Calu3 (cell line): ENCODE results near the gene ACOT13. TPM values are rescaled to one million over a fixed set of nuclear protein-coding genes. Genes with fewer than 3 reads are reported as not detected.

ENCODE experiments used
- Bru-seq: library from RNA; stranded (reverse); fragments of 400-500 nt; gene quantifications from one replicate; lab custom pipeline; 2021; lab: Mats Ljungman, UMichigan
- BruChase-seq, 2 experiments: library from RNA; stranded (reverse); fragments of 400-500 nt; gene quantifications; one replicate each; lab custom pipeline; 2021; lab: Mats Ljungman, UMichigan
- BruUV-seq: library from RNA; stranded (reverse); fragments of 400-500 nt; replicated peaks from 2 replicates; lab custom pipeline; 2021; lab: Mats Ljungman, UMichigan
- CTCF ChIA-PET: fragments of 300-600 bp; sonication (Branson Sonifier 250); formaldehyde crosslinking; loops from one replicate; lab custom pipeline; 2022; ENCODE audit warnings: antibody characterized with exemption; lab: Charles Lee
- DNase-seq: peaks from one replicate; pipeline ENCODE4 v3.0.0; 2022
- H3K27ac Mint-ChIP-seq: one replicate; pipeline ENCODE4 v1.8.0; 2022; ENCODE audit warnings: mixed read lengths; ENCODE audit not compliant: unreplicated experiment
- H3K27me3 Mint-ChIP-seq: one replicate; pipeline ENCODE4 v1.8.0; 2022; ENCODE audit warnings: mixed read lengths; ENCODE audit not compliant: unreplicated experiment
- H3K36me3 Mint-ChIP-seq: one replicate; pipeline ENCODE4 v1.8.0; 2022; ENCODE audit warnings: mild to moderate bottlenecking, moderate library complexity, mixed read lengths; ENCODE audit not compliant: insufficient read depth, unreplicated experiment
- H3K4me1 Mint-ChIP-seq: one replicate; pipeline ENCODE4 v1.8.0; 2022; ENCODE audit warnings: mild to moderate bottlenecking, low read depth, mixed read lengths; ENCODE audit not compliant: unreplicated experiment
- H3K4me3 Mint-ChIP-seq: one replicate; pipeline ENCODE4 v1.8.0; 2022; ENCODE audit warnings: mild to moderate bottlenecking, low read depth, moderate library complexity, mixed read lengths; ENCODE audit not compliant: unreplicated experiment
- H3K9me3 Mint-ChIP-seq: one replicate; pipeline ENCODE4 v1.8.0; 2022; ENCODE audit warnings: low read depth, mixed read lengths; ENCODE audit not compliant: unreplicated experiment
- intact Hi-C: fragments of 100-400 bp; cut with micrococcal nuclease; formaldehyde crosslinking; loops from one replicate; pipeline ENCODE4 v1.10.0; 2022; ENCODE audit not compliant: unreplicated experiment
- long read RNA-seq: library from polyadenylated mRNA; stranded (forward); transcript quantifications from one replicate; pipeline ENCODE4 v2.0.0, GENCODE V29; 2022
- total RNA-seq: library from RNA; stranded (reverse); gene quantifications from 2 replicates; pipeline ENCODE4 v1.2.3, GENCODE V29; 2022
- TF ChIP-seq, protein P1 (sequence below): fragments of 200-600 bp; IDR thresholded peaks from one replicate; pipeline ENCODE4 v1.8.0; 2022; ENCODE audit warnings: antibody characterized with exemption; ENCODE audit not compliant: unreplicated experiment

Gene ACOT13
- total RNA-seq (74.5 and 78.9 TPM in 2 replicates), Bru-seq, nascent RNA (percentile 81 among the genes with signal in this experiment), BruChase-seq, experiment 1, labeled RNA remaining after a 6-hour chase (percentile 79 among the genes with signal in this experiment), BruChase-seq, experiment 2, labeled RNA remaining after a 2-hour chase (percentile 74 among the genes with signal in this experiment)
- long read RNA-seq, full-length matches to known transcripts: 188 of 256 reads
- long read RNA-seq, partial matches to known transcripts: 4 of 256 reads
- long read RNA-seq, other reads (novel, unspliced or antisense): 64 of 256 reads

DNA sequence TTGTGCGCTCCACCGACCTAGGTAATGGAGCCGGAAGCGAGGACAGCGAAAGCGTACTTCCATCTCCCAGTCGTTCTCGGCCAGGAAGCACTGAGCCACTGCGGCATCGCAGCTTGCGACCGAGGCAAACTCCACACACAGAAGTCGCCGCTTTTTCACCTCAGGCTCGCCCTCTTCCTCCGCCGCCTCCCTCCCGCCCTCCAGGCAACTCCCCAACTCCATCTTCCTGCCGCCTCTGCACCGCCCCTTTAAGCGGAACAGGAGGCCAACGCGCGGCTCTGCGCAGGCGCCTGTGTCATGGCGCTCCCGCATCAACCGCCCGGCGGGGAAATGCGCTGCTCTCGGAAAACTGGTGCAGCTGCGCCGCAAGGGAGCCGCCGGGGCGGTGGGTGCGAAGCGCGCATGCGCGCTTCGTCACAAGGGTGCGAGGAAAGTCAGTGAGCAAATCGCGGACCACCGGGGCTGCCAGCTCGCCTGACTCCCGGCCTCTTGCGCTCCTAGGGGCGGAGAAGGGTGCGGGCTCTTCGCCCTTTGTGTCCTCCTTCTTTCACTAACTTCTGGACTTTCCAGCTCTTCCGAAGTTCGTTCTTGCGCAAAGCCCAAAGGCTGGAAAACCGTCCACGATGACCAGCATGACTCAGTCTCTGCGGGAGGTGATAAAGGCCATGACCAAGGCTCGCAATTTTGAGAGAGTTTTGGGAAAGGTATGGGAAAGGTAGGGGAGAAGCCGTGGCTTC, at the start of gene ACOT13, which contains the start of gene TDP2:
Gene ACOT13, plus strand, starts transcription at position 437 of the 737 bp plus-strand sequence. Its CDS starts 187 bp downstream, at position 624.
Gene TDP2, minus strand, starts transcription at position 259 of the 737 bp plus-strand sequence. Its CDS starts 37 bp downstream, at position 222.
- CTCF ChIA-PET: interaction anchor here (0.6 to 2.9 kb wide), 4 partner anchors 20 to 138 kb away, joined by 3 to 39 read pairs (median 12); partner anchors contain the start of gene KIAA0319
- H3K27ac Mint-ChIP-seq: peak within 1 kb of the TSS; percentile 90
- H3K4me1 Mint-ChIP-seq: peaks cover 40% of the 10 kb centered on the region
- H3K36me3 Mint-ChIP-seq: peaks cover 38% of the 10 kb centered on the region
- H3K9me3 Mint-ChIP-seq: peaks cover 5% of the 10 kb centered on the region
- no TSS peak for BruUV-seq
- intact Hi-C loops: loop anchor here (1.0 kb wide), 1 partner anchor 84 kb away; no protein-coding TSS in a partner anchor
- peak within 1 kb of the TSS; percentile 87 for H3K4me3 Mint-ChIP-seq
- TF ChIP-seq, protein P1, sequence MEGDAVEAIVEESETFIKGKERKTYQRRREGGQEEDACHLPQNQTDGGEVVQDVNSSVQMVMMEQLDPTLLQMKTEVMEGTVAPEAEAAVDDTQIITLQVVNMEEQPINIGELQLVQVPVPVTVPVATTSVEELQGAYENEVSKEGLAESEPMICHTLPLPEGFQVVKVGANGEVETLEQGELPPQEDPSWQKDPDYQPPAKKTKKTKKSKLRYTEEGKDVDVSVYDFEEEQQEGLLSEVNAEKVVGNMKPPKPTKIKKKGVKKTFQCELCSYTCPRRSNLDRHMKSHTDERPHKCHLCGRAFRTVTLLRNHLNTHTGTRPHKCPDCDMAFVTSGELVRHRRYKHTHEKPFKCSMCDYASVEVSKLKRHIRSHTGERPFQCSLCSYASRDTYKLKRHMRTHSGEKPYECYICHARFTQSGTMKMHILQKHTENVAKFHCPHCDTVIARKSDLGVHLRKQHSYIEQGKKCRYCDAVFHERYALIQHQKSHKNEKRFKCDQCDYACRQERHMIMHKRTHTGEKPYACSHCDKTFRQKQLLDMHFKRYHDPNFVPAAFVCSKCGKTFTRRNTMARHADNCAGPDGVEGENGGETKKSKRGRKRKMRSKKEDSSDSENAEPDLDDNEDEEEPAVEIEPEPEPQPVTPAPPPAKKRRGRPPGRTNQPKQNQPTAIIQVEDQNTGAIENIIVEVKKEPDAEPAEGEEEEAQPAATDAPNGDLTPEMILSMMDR: peak; percentile 74
- no peaks in the 10 kb centered on the region for H3K27me3 Mint-ChIP-seq
- DNase-seq: peak; percentile 99

DNA sequence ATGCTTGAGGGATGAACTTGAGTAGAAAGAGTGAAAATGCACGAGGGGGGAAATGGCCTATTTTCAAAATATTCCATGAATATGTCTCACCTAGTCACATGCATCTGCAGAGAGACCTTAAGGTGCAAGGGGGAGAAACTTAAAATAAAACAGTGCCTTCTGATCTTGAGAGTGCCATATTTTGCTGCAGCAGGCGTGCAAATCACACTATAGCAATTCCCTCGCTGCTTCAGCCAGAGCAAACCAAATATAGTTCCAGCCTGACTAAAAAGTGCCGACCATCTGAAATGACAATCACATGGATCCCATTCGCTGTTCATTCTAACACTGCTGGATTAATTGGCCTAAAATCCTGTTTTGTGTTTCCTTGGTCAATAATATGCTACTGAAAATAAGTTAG, 47.2 kb upstream of the ACOT13 start:
- Mint-ChIP-seq H3K27me3 (no peaks in the 10 kb centered on the region), H3K27ac (no peak overlapping the region), H3K36me3 (no peaks in the 10 kb centered on the region), H3K4me1 (no peaks in the 10 kb centered on the region), H3K9me3 (no peaks in the 10 kb centered on the region), H3K4me3 (no peak overlapping the region)
- CTCF ChIA-PET: no interaction called here
- TF ChIP-seq, protein P1: no peak
- no peak for DNase-seq
- intact Hi-C loops: no loop called here
- no TSS peak for BruUV-seq

DNA sequence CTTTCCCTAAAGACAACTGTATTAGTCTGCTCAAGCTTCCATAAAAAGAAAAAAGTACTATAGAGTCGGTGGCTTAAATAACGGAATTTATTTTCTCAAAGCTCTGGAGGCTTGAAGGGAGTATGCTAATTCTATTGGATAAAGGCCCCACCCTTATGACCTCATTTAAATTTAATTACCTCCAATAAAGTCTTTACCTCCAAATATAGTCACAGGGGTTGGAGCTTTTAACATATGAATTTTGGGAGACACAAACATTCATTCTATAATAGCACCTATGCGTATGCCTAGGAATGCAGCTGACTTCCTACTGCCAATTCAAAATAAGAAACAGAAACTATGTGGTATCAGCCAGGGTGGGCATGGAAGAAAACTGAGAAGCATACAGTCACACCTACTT, 46.2 kb upstream of the ACOT13 start:
- no peak overlapping the region for H3K27ac Mint-ChIP-seq
- TF ChIP-seq, protein P1: no peak
- H3K36me3 Mint-ChIP-seq: no peaks in the 10 kb centered on the region
- no peak overlapping the region for H3K4me3 Mint-ChIP-seq
- CTCF ChIA-PET: interaction anchor here (0.9 kb wide), 1 partner anchor 8 kb away, joined by 4 read pairs; no protein-coding TSS in a partner anchor
- H3K9me3 Mint-ChIP-seq: no peaks in the 10 kb centered on the region
- intact Hi-C loops: no loop called here
- no peaks in the 10 kb centered on the region for H3K4me1 Mint-ChIP-seq
- H3K27me3 Mint-ChIP-seq: no peaks in the 10 kb centered on the region
- DNase-seq: no peak
- no TSS peak for BruUV-seq

DNA sequence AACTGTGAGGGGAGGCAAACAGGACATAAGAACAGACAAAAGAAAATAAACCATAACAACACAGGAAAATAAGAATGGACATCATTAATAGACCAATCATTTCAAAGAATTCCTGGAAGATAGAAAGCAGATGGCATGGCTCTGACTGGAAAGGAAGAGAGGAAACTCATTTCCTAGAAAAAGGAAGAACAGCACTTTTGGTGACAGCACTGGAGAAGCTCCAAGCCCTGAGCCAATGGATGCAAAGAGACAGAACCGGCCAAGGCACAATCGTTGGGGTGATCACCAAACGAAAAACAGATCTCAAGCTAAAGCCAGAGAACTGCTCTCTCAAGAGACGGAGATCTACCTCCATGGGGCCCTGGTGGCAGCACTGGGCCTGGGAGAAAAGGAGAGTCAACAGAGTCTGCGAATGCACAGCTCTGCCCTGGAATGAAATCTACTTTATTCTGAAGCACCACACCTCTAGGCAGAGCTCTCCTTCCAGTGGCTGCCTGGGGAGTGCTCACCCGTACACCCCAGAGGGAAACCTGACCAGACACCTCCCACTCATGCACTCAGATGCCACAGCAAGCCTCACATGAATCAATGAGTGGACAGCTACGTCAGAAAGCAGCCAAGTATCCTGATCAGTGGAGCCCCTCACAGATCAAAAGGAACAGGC, 45.1 kb upstream of the ACOT13 start:
- intact Hi-C loops: no loop called here
- TF ChIP-seq, protein P1: no peak
- no TSS peak for BruUV-seq
- Mint-ChIP-seq H3K27ac (no peak overlapping the region), H3K4me3 (no peak overlapping the region), H3K36me3 (no peaks in the 10 kb centered on the region), H3K4me1 (no peaks in the 10 kb centered on the region), H3K27me3 (no peaks in the 10 kb centered on the region), H3K9me3 (no peaks in the 10 kb centered on the region)
- CTCF ChIA-PET: interaction anchor here (0.7 to 0.9 kb wide), 2 partner anchors 9 to 1104 kb away, joined by 4 to 6 read pairs; no protein-coding TSS in a partner anchor
- DNase-seq: no peak
